ENCODE measurements around the gene NT5C1A. TPM values are rescaled to one million over a fixed set of nuclear protein-coding genes. Genes with fewer than 3 reads are reported as not detected.

Gene NT5C1A
- total and polyA plus RNA-seq, 3 experiments from 2014 or later = not detected

DNA sequence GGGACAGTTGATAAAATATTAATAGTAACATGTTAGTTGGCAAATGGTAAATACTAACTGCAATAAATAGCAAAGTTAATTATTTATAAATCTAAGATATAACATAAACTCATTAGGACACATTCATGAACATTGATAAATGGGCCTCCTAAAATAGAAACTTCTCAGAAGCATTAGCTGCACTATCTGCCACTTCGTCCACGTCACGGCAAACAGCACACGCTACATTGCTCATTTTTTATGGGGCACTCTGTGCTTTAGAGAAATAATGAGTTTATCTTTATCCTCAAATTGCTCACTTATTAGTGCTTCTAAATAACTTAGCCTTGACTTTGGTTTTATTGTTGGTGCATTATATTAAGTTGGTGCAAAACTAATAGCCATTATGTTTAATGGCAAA lies 35.6 kb upstream of the NT5C1A start:
- Histone ChIP-seq H3K27ac (ENCODE audit: low read depth, low read length) (no peak overlapping the region), H3K4me1 (ENCODE audit: insufficient read depth, low read length) (no peaks in the 10 kb centered on the region), H3K27me3 (ENCODE audit: insufficient read depth, low read length, poor library complexity, severe bottlenecking) (no peaks in the 10 kb centered on the region), H3K4me3 (ENCODE audit: low read length) (no peak overlapping the region), H3K36me3 (ENCODE audit: insufficient read depth, low read length) (no peaks in the 10 kb centered on the region), H3K9me3 (ENCODE audit: low read length) (no peaks in the 10 kb centered on the region)
- Mint-ChIP-seq H3K27ac (no peak overlapping the region), H3K4me1 (no peaks in the 10 kb centered on the region), H3K36me3 (no peaks in the 10 kb centered on the region), H3K27me3 (peaks cover 10 to 20% of the 10 kb centered on the region in 2 donors), H3K9me3 (no peaks in the 10 kb centered on the region), H3K4me3 (no peak overlapping the region)
- POLR2A ChIA-PET = no interaction called here
- no peak for DNase-seq
- CTCF ChIA-PET = no interaction called here

DNA sequence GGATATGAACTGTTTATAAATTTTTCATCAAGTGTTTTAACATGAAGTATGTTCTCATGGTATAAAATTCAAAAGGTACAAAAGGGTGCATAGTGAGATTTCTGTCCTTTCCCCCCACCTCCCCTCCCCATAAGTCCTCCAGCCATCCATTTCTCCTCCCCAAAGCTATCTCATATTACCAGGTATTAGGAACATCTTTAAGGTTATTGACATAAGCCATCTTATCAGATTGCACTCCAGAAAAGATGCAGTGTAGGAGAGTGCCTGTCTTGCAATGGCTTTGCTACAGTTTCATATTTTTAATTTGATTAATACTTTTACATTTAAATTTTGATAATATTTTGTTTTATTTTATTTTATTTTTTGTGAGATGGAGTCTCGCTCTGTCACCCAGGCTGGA lies 32.9 kb upstream of the NT5C1A start:
- Histone ChIP-seq H3K9me3 (ENCODE audit: low read length) (no peaks in the 10 kb centered on the region), H3K27ac (ENCODE audit: low read depth, low read length) (no peak overlapping the region), H3K4me3 (ENCODE audit: low read length) (no peak overlapping the region), H3K27me3 (ENCODE audit: insufficient read depth, low read length, poor library complexity, severe bottlenecking) (no peaks in the 10 kb centered on the region), H3K36me3 (ENCODE audit: insufficient read depth, low read length) (no peaks in the 10 kb centered on the region), H3K4me1 (ENCODE audit: insufficient read depth, low read length) (no peaks in the 10 kb centered on the region)
- no peaks in the 10 kb centered on the region for H3K36me3 Mint-ChIP-seq
- peaks cover 3 to 20% of the 10 kb centered on the region in 2 donors for H3K27me3 Mint-ChIP-seq
- CTCF ChIA-PET = no interaction called here
- no peak overlapping the region for H3K4me3 Mint-ChIP-seq
- H3K27ac Mint-ChIP-seq = no peak overlapping the region
- DNase-seq = no peak
- POLR2A ChIA-PET = interaction anchor here (0.5 kb wide), 1 partner anchor 21 kb away, joined by 10 read pairs; no protein-coding TSS in a partner anchor
- no peaks in the 10 kb centered on the region for H3K4me1 Mint-ChIP-seq
- no peaks in the 10 kb centered on the region for H3K9me3 Mint-ChIP-seq

DNA sequence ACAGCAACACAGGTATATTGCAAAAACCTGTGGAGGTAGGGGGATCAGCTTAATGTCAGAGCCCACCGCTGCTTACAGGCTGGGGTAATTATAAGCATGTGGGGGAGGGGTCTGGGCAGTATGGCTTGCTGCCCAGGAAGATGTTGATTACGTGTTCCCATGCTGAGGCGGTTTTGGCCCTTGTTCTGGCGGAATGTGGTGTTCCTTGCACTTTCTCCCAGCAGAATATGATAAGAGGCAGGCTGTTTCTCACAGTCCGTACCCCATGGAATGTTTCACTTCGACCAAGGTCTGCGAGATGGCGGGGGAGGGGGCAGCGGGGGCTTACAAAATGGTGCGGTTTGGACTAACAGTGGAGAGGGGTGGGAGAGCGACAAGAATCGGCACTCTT lies 29.1 kb upstream of the NT5C1A start:
- Mint-ChIP-seq H3K36me3 (no peaks in the 10 kb centered on the region), H3K27ac (peak overlapping the region in 2 of 8 donors; percentile 11 to 20), H3K4me3 (no peak overlapping the region), H3K9me3 (no peaks in the 10 kb centered on the region), H3K27me3 (peaks cover 0 to 5% of the 10 kb centered on the region in 2 donors), H3K4me1 (no peaks in the 10 kb centered on the region)
- Histone ChIP-seq H3K4me1 (ENCODE audit: insufficient read depth, low read length) (no peaks in the 10 kb centered on the region), H3K4me3 (ENCODE audit: low read length) (no peak overlapping the region), H3K36me3 (ENCODE audit: insufficient read depth, low read length) (no peaks in the 10 kb centered on the region), H3K9me3 (ENCODE audit: low read length) (no peaks in the 10 kb centered on the region), H3K27ac (ENCODE audit: low read depth, low read length) (no peak overlapping the region), H3K27me3 (ENCODE audit: insufficient read depth, low read length, poor library complexity, severe bottlenecking) (no peaks in the 10 kb centered on the region)
- ChIA-PET CTCF (interaction anchor here (1.1 kb wide), 1 partner anchor 9 kb away, joined by 3 read pairs; no protein-coding TSS in a partner anchor), POLR2A (no interaction called here)
- DNase-seq = no peak

DNA sequence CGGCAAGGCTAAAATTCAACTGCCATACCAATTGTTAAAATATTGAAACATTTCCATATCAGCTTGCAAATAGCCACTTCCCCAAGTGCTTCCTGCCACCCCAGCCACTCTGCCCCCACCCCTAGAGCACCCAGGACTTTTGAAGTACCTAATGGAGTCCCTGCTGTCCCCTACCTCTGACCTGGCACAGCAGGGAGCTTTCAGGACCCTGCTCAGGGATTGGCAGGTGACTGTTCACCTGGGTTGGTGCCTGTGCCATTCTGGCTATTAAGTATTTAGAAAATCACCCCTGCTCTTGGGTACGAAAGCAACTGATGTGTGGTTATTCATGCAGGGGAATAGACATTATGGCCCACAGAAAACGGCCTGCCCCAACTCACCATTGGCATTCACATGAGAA lies 28.4 kb upstream of the NT5C1A start:
- CTCF ChIA-PET = interaction anchor here (0.8 kb wide), 1 partner anchor 28 kb away, joined by 3 read pairs; the partner anchor contains the start of gene NT5C1A
- no peak overlapping the region for H3K4me3 ChIP-seq (ENCODE audit: low read length)

DNA sequence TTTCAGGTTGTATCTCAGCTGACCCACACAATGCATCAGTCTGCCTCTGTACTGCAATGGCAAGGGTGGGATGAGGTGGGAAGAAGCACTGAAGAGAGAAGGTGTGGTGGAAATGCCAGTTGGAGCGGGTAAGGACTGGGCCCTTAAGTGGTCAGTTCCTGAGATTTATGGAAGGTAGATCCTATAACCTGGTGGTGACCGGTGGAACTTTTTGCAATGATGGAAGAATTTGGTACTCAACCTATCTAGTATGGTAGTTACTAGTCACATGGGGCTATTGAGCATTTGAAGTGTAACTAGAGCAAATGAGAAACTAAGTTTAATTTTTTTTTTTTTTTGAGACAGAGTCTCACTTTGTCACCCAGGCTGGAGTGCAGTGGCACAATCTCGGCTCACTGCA lies 27.5 kb upstream of the NT5C1A start:
- no peaks in the 10 kb centered on the region for H3K36me3 Mint-ChIP-seq
- Histone ChIP-seq H3K27ac (ENCODE audit: low read depth, low read length) (no peak overlapping the region), H3K4me3 (ENCODE audit: low read length) (no peak overlapping the region), H3K9me3 (ENCODE audit: low read length) (no peaks in the 10 kb centered on the region), H3K27me3 (ENCODE audit: insufficient read depth, low read length, poor library complexity, severe bottlenecking) (peaks cover 3% of the 10 kb centered on the region), H3K4me1 (ENCODE audit: insufficient read depth, low read length) (no peaks in the 10 kb centered on the region), H3K36me3 (ENCODE audit: insufficient read depth, low read length) (no peaks in the 10 kb centered on the region)
- ChIA-PET POLR2A (no interaction called here), CTCF (interaction anchor here (0.8 to 1.2 kb wide), 3 partner anchors 11 to 27 kb away, joined by 3 read pairs; partner anchors contain the start of gene NT5C1A)
- no peak for DNase-seq
- H3K27me3 Mint-ChIP-seq = peaks cover 0 to 5% of the 10 kb centered on the region in 2 donors
- no peaks in the 10 kb centered on the region for H3K9me3 Mint-ChIP-seq
- H3K4me3 Mint-ChIP-seq = no peak overlapping the region
- peak overlapping the region in 1 of 8 donors; percentile 50 for H3K27ac Mint-ChIP-seq
- peaks cover 0 to 1% (median 0%) of the 10 kb centered on the region in 3 donors for H3K4me1 Mint-ChIP-seq

More for the DNA sequence above, 28.4 kb upstream of the NT5C1A start:
- H3K9me3 Mint-ChIP-seq = no peaks in the 10 kb centered on the region
- Histone ChIP-seq H3K27ac (ENCODE audit: low read depth, low read length) (no peak overlapping the region), H3K36me3 (ENCODE audit: insufficient read depth, low read length) (no peaks in the 10 kb centered on the region), H3K9me3 (ENCODE audit: low read length) (no peaks in the 10 kb centered on the region), H3K27me3 (ENCODE audit: insufficient read depth, low read length, poor library complexity, severe bottlenecking) (peaks cover 2% of the 10 kb centered on the region), H3K4me1 (ENCODE audit: insufficient read depth, low read length) (no peaks in the 10 kb centered on the region)
- no peaks in the 10 kb centered on the region for H3K4me1 Mint-ChIP-seq
- H3K27me3 Mint-ChIP-seq = peaks cover 0 to 5% of the 10 kb centered on the region in 2 donors
- no peak overlapping the region for H3K27ac Mint-ChIP-seq
- no peak overlapping the region for H3K4me3 Mint-ChIP-seq
- H3K36me3 Mint-ChIP-seq = no peaks in the 10 kb centered on the region
- no peak for DNase-seq
- POLR2A ChIA-PET = no interaction called here

DNA sequence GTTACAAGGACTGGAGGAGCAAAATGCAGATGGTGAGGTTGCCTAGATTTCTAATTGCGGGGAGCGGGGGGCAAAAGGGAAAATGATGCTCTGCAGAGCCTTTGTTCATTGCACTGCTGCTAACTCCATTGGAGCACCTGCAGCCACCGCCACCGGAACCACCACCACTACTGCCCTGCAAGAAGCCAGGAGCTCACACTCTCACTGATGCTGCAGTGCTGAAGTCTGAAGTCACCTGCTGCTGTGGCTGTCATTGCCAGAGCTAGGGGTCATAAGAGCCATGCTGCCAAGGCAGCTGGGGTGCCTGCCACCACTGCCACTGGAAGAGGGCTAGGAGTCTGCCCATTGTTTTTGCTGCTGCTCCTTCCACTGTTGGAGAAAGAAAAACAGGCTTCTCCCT lies 26.7 kb upstream of the NT5C1A start:
- peaks cover 3% of the 10 kb centered on the region for H3K27me3 ChIP-seq (ENCODE audit: insufficient read depth, low read length, poor library complexity, severe bottlenecking)
- H3K9me3 ChIP-seq (ENCODE audit: low read length) = no peaks in the 10 kb centered on the region
- no peaks in the 10 kb centered on the region for H3K36me3 ChIP-seq (ENCODE audit: insufficient read depth, low read length)
- Mint-ChIP-seq H3K9me3 (no peaks in the 10 kb centered on the region), H3K27ac (no peak overlapping the region), H3K36me3 (no peaks in the 10 kb centered on the region), H3K4me3 (no peak overlapping the region), H3K4me1 (peaks cover 0 to 6% (median 0%) of the 10 kb centered on the region in 3 donors), H3K27me3 (peaks cover 0 to 5% of the 10 kb centered on the region in 2 donors)
- DNase-seq = no peak
- no peak overlapping the region for H3K4me3 ChIP-seq (ENCODE audit: low read length)
- H3K27ac ChIP-seq (ENCODE audit: low read depth, low read length) = no peak overlapping the region
- no peaks in the 10 kb centered on the region for H3K4me1 ChIP-seq (ENCODE audit: insufficient read depth, low read length)
- ChIA-PET POLR2A (no interaction called here), CTCF (interaction anchor here (1.2 kb wide), 1 partner anchor 12 kb away, joined by 3 read pairs; no protein-coding TSS in a partner anchor)

DNA sequence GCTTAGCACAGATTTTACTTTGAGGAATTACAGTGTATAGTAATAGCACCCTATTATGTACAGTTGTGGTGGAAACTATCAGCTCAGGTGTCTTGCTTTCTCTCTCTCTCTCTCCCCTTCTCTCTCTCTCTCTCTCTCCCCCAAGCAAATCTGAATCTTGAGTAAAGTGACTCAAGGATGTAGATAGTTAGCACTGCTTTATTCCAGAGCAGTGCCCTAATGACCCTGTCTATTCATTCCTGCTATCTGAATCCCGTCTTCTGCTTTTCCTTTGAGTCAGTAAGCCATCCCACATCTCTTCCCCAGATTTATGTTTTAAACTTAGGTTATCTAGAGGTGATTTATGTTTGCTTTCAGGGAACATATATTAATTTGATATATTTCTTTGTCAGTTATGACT lies 24.5 kb upstream of the NT5C1A start:
- Histone ChIP-seq H3K27me3 (ENCODE audit: insufficient read depth, low read length, poor library complexity, severe bottlenecking) (peaks cover 3% of the 10 kb centered on the region), H3K9me3 (ENCODE audit: low read length) (no peaks in the 10 kb centered on the region), H3K27ac (ENCODE audit: low read depth, low read length) (no peak overlapping the region), H3K4me1 (ENCODE audit: insufficient read depth, low read length) (no peaks in the 10 kb centered on the region), H3K36me3 (ENCODE audit: insufficient read depth, low read length) (no peaks in the 10 kb centered on the region), H3K4me3 (ENCODE audit: low read length) (no peak overlapping the region)
- Mint-ChIP-seq H3K27me3 (peaks cover 1 to 5% of the 10 kb centered on the region in 2 donors), H3K4me3 (no peak overlapping the region), H3K27ac (no peak overlapping the region), H3K36me3 (no peaks in the 10 kb centered on the region), H3K9me3 (no peaks in the 10 kb centered on the region), H3K4me1 (peaks cover 0 to 19% (median 7%) of the 10 kb centered on the region in 3 donors)
- ChIA-PET POLR2A (no interaction called here), CTCF (no interaction called here)
- no peak for DNase-seq

DNA sequence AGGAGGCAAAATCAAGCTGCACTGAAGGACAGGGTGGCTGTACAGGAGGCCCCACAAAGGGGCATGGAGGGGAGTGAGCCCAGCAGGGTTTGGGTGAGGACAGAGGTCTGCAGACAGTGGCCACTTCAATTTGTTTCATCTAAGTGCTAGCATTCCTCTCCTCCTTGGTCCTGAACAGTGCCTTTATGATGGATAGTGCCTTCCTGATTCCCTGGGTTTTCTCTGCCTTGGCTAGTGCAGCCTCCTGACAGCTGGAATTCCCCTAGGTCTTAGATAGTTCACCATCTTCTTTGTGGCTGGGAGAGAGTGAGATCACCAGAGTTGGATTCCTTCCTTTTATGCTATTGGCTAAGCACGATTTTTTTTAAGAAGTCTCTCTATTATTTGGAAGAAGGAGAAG lies 23.1 kb upstream of the NT5C1A start:
- H3K36me3 ChIP-seq (ENCODE audit: insufficient read depth, low read length) = no peaks in the 10 kb centered on the region
- peaks cover 5 to 9% of the 10 kb centered on the region in 2 donors for H3K27me3 Mint-ChIP-seq
- H3K36me3 Mint-ChIP-seq = no peaks in the 10 kb centered on the region
- no peak overlapping the region for H3K27ac ChIP-seq (ENCODE audit: low read depth, low read length)
- H3K4me1 ChIP-seq (ENCODE audit: insufficient read depth, low read length) = peaks cover 11% of the 10 kb centered on the region
- no peak overlapping the region for H3K4me3 Mint-ChIP-seq
- H3K4me1 Mint-ChIP-seq = peaks cover 10 to 32% (median 20%) of the 10 kb centered on the region in 3 donors
- ChIA-PET POLR2A (no interaction called here), CTCF (no interaction called here)
- no peaks in the 10 kb centered on the region for H3K9me3 ChIP-seq (ENCODE audit: low read length)
- H3K9me3 Mint-ChIP-seq = no peaks in the 10 kb centered on the region
- no peak overlapping the region for H3K4me3 ChIP-seq (ENCODE audit: low read length)
- H3K27me3 ChIP-seq (ENCODE audit: insufficient read depth, low read length, poor library complexity, severe bottlenecking) = peaks cover 11% of the 10 kb centered on the region
- DNase-seq = no peak
- no peak overlapping the region for H3K27ac Mint-ChIP-seq
